Measurements from ENCODE around the gene HEG1. TPM values are rescaled to one million over a fixed set of nuclear protein-coding genes. Genes with fewer than 3 reads are reported as not detected.

The HEG1 gene
- total RNA-seq, 3 donors from 2014 or later (not counting 1 experiment from before 2014, with no cell fraction given) = 52.1 to 83.5 (median 68.1) TPM

DNA sequence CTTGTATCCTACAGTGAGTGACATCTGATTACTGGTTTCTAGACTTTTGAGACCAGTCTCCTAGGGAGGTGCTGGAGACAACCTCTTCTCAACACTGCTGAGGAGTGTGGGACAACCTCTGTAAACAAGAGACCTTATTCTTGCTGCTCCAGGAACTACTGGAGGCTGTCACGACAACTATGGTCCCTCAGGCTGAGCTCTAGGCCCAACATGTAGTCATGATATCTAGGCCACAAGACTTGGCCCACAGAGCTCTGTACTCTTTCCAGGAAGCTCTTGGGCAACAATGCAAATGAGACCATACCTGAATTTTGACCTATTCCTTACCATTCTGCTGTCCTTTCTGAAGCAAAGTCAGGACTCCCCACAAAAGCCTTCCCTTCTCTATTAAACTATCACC is 24.3 kb upstream of the HEG1 start:
- H3K4me3 ChIP-seq (ENCODE audit: low read length) = no peak overlapping the region
- peaks cover 15% of the 10 kb centered on the region for H3K4me1 ChIP-seq (ENCODE audit: control insufficient read depth, insufficient read depth, low read length)
- DNase-seq = no peak
- Mint-ChIP-seq H3K27me3 (ENCODE audit: low read depth in 2 of 2) (peaks cover 0 to 7% of the 10 kb centered on the region in 2 donors), H3K27ac (no peak overlapping the region), H3K4me3 (no peak overlapping the region), H3K4me1 (peaks cover 31 to 44% of the 10 kb centered on the region in 2 donors), H3K9me3 (no peaks in the 10 kb centered on the region), H3K36me3 (no peaks in the 10 kb centered on the region)
- H3K9me3 ChIP-seq (ENCODE audit: control insufficient read depth, insufficient read depth, low read length) = no peaks in the 10 kb centered on the region
- 94% methylated on average over 1 of the region's 1 CpG for WGBS (ENCODE audit: insufficient coverage)
- ATAC-seq = no peak
- no peaks in the 10 kb centered on the region for H3K36me3 ChIP-seq (ENCODE audit: control insufficient read depth, insufficient read depth, low read length)
- no peak overlapping the region for H3K27ac ChIP-seq (ENCODE audit: low read length)
- H3K27me3 ChIP-seq (ENCODE audit: control insufficient read depth, insufficient read depth, low read length) = no peaks in the 10 kb centered on the region
- intact Hi-C loops (cut with micrococcal nuclease) = no loop called here
- TF ChIP-seq, protein P1, sequence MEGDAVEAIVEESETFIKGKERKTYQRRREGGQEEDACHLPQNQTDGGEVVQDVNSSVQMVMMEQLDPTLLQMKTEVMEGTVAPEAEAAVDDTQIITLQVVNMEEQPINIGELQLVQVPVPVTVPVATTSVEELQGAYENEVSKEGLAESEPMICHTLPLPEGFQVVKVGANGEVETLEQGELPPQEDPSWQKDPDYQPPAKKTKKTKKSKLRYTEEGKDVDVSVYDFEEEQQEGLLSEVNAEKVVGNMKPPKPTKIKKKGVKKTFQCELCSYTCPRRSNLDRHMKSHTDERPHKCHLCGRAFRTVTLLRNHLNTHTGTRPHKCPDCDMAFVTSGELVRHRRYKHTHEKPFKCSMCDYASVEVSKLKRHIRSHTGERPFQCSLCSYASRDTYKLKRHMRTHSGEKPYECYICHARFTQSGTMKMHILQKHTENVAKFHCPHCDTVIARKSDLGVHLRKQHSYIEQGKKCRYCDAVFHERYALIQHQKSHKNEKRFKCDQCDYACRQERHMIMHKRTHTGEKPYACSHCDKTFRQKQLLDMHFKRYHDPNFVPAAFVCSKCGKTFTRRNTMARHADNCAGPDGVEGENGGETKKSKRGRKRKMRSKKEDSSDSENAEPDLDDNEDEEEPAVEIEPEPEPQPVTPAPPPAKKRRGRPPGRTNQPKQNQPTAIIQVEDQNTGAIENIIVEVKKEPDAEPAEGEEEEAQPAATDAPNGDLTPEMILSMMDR (IDR thresholded peaks at IDR 0.05) = no peak

DNA sequence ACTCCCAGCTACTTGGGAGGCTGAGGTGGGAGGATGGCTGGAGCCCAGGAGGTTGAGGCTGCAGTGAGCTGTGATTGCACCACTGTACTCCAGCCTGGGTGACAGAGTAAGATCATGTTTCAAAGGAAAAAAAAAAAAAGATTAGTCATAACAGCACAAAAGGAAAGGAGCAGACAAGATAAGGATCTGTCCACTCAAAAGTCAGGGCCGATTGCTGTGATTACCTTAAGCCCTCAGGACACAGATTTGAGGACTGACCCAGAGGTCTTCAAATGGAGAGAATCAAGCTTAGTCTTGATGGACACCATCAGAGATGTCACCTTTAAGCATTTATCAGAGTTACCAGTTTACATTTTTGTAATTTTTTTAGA is 23.9 kb upstream of the HEG1 start:
- Histone ChIP-seq H3K4me3 (ENCODE audit: low read length) (no peak overlapping the region), H3K9me3 (ENCODE audit: control insufficient read depth, insufficient read depth, low read length) (no peaks in the 10 kb centered on the region), H3K36me3 (ENCODE audit: control insufficient read depth, insufficient read depth, low read length) (no peaks in the 10 kb centered on the region), H3K27me3 (ENCODE audit: control insufficient read depth, insufficient read depth, low read length) (no peaks in the 10 kb centered on the region), H3K4me1 (ENCODE audit: control insufficient read depth, insufficient read depth, low read length) (peaks cover 18% of the 10 kb centered on the region), H3K27ac (ENCODE audit: low read length) (no peak overlapping the region)
- 97% methylated on average over 1 of the region's 1 CpG for WGBS (ENCODE audit: insufficient coverage)
- H3K27me3 Mint-ChIP-seq (ENCODE audit: low read depth in 2 of 2) = peaks cover 0 to 7% of the 10 kb centered on the region in 2 donors
- no peak overlapping the region for H3K27ac Mint-ChIP-seq
- H3K4me1 Mint-ChIP-seq = peaks cover 33 to 48% of the 10 kb centered on the region in 2 donors
- H3K9me3 Mint-ChIP-seq = no peaks in the 10 kb centered on the region
- intact Hi-C loops (cut with micrococcal nuclease) = no loop called here
- DNase-seq (no peak), ATAC-seq (no peak)
- TF ChIP-seq, protein P1 (IDR thresholded peaks at IDR 0.05) = no peak
- no peak overlapping the region for H3K4me3 Mint-ChIP-seq
- H3K36me3 Mint-ChIP-seq = no peaks in the 10 kb centered on the region

DNA sequence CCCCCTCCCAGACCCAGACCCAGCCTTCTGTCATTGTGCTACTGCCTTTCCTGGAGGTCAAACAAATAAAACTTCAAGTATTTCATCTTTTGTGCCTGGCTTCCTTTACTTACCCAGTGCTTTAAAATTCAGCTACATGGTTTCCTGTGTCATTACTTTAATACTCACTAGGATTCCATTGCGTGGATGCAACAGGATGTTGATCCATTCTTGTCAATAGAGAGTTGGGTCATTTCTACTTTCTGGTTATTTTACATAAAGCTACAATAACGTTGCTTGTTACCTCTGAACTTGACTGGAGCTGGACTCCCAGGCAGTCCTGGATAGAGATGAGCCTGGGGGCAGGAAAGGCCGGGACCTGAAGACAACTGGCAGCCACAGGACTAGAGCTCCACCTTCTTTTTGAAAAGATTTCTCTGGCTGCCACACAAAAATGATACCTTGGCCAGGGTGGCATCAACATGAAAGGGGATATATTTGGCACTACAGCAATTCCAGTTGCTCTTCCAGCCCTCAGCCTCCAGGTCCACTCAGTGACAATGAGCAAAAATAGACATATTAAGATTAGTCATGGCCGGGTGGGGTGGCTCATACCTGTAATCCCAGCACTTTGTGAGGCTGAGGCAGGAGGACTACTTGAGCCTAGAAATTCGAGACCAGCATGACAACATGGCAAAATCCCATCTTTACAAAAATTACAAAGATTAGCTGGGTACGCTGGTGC is 23.3 kb upstream of the HEG1 start:
- Histone ChIP-seq H3K9me3 (ENCODE audit: control insufficient read depth, insufficient read depth, low read length) (no peaks in the 10 kb centered on the region), H3K4me3 (ENCODE audit: low read length) (no peak overlapping the region), H3K36me3 (ENCODE audit: control insufficient read depth, insufficient read depth, low read length) (no peaks in the 10 kb centered on the region), H3K27ac (ENCODE audit: low read length) (no peak overlapping the region), H3K27me3 (ENCODE audit: control insufficient read depth, insufficient read depth, low read length) (no peaks in the 10 kb centered on the region), H3K4me1 (ENCODE audit: control insufficient read depth, insufficient read depth, low read length) (peaks cover 18% of the 10 kb centered on the region)
- intact Hi-C loops (cut with micrococcal nuclease) = no loop called here
- H3K4me1 Mint-ChIP-seq = peaks cover 33 to 44% of the 10 kb centered on the region in 2 donors
- WGBS (ENCODE audit: insufficient coverage) = 89% methylated on average over 5 of the region's 6 CpGs
- H3K27ac Mint-ChIP-seq = no peak overlapping the region
- DNase-seq (no peak), ATAC-seq (no peak)
- TF ChIP-seq, protein P1 (IDR thresholded peaks at IDR 0.05) = no peak
- H3K27me3 Mint-ChIP-seq (ENCODE audit: low read depth in 2 of 2) = peaks cover 0 to 5% of the 10 kb centered on the region in 2 donors
- no peak overlapping the region for H3K4me3 Mint-ChIP-seq
- no peaks in the 10 kb centered on the region for H3K9me3 Mint-ChIP-seq
- no peaks in the 10 kb centered on the region for H3K36me3 Mint-ChIP-seq

DNA sequence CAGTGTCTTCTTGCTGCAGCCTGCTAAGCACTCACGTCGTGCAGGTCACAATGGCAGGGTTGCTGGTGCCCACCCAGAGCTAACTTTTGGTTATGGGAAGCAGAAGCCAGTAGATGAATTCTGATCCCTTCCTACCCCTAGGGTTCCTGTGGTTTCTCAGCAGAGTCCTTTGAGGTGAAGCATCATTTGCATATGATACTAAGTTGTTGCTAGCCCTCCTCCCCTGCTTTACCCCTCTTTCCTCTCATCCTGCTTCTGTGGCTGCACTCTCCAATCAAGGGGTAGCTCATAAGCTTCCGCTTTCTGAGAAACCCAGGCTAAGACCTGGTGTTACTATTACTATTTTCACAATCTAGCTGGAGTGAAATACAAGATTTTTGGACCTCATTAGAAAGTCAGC is 22.1 kb upstream of the HEG1 start:
- Histone ChIP-seq H3K4me1 (ENCODE audit: control insufficient read depth, insufficient read depth, low read length) (peaks cover 18% of the 10 kb centered on the region), H3K27ac (ENCODE audit: low read length) (no peak overlapping the region), H3K9me3 (ENCODE audit: control insufficient read depth, insufficient read depth, low read length) (no peaks in the 10 kb centered on the region), H3K4me3 (ENCODE audit: low read length) (no peak overlapping the region), H3K27me3 (ENCODE audit: control insufficient read depth, insufficient read depth, low read length) (no peaks in the 10 kb centered on the region), H3K36me3 (ENCODE audit: control insufficient read depth, insufficient read depth, low read length) (no peaks in the 10 kb centered on the region)
- Mint-ChIP-seq H3K27ac (no peak overlapping the region), H3K9me3 (no peaks in the 10 kb centered on the region), H3K4me1 (peaks cover 33 to 40% of the 10 kb centered on the region in 2 donors), H3K36me3 (no peaks in the 10 kb centered on the region), H3K27me3 (ENCODE audit: low read depth in 2 of 2) (no peaks in the 10 kb centered on the region), H3K4me3 (no peak overlapping the region)
- intact Hi-C loops (cut with micrococcal nuclease) = no loop called here
- 91% methylated on average over 3 of the region's 3 CpGs for WGBS (ENCODE audit: insufficient coverage)
- TF ChIP-seq, protein P1 (IDR thresholded peaks at IDR 0.05) = no peak
- no peak for ATAC-seq
- no peak for DNase-seq

Measured in natural killer cell (primary cell).